HG02759 (cell line): Measurements from ENCODE around the gene KRT3.
"Not testable (repeated sequence)": the region's sequence is repeated elsewhere in the genome, so short reads cannot be mapped to it uniquely, and the experiment has no call there.

Source experiments
- ATAC-seq: cut with Tn5 transposase; IDR thresholded peaks from one replicate; pipeline ENCODE4 v1.9.1; 2021; ENCODE audit warnings: mild to moderate bottlenecking, moderate library complexity; ENCODE audit not compliant: unreplicated experiment

The KRT3 gene

DNA sequence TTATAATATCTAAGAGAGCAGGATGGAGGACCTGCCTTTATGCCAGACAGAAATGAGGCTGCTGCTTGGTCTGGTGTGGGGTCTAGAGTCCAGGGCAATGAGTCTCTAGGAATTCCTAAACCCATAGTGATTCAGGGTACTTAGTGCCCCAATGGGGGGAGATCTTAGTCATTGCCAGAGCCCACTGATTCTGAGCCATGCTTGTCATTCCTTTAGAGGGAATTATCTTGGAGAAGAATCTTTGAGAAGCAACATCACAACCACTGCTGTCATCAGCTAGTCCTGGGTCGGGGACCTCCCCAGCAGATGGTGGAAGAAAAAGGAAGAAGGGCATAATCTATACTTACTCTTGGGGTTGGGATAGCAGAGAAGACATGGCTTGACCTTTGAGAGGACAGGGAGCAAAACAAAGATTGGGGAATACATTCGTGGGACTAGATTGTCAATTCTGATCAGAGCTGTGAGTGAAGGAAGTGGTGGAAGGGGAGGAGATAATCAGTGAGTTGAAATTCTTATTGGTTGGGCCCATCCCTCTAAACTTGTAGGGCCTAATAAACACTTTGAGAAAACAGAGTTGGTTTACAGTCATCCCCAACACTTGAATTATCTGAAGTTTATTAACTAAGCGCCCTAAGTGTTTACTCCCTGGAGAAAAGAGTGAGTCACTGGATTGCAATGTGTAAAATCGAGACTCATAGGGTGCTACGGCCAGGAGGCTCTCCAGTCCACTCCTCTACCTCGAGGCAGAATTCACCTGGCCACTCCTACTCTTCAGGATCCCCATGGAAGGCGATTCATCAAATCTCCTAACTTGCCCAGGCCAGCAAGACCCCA lies 3.0 kb upstream of the KRT3 start:
- ATAC-seq, result no peak

DNA sequence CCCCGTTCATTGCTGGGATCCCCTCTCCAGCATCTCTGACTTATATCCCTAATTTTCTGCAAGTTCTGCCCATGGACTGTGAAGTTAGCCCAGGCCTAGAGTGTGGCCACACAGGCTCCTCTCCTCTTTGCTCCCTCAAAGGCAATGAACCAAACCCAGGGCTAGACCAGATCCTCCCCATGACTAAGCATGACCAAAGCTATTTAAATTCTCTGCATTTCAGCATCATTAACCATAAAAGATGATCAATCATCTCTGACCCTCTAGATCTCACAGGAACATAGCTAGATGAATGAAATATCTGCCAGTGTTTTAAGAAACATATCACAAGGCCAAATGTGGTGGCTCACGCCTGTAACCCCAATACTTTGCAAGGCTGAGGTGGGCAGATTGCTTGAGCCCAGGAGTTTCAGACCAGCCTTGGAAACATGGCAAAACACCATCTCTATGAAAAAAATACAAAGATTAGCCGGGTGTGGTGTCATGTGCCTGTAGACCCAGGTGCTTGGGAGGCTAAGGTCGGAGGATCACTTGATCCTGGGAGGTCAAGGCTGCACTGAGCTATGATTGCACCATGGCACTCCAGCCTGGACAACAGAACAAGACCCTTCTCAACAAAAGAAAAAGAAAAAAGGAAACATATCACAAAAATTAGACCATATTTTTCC lies 2.2 kb upstream of the KRT3 start:
- no peak for ATAC-seq

DNA sequence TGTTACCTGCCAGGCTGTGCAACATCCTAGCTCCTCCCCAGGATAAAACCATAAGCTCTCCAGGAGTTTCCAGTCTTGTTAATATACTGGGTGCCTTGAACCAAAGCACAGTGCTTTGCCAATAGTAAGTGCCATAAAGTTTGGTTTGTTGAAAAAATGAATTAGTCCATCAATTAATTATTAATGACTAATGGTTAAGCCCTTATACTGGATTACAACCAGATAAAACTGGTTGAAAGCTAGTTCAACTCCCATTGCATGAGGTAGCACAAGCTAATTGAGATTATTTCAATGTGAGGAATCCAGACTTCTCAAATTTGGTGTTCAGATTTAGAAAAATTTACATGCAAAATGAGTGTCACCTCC lies 1.6 kb upstream of the KRT3 start:
- no peak for ATAC-seq

DNA sequence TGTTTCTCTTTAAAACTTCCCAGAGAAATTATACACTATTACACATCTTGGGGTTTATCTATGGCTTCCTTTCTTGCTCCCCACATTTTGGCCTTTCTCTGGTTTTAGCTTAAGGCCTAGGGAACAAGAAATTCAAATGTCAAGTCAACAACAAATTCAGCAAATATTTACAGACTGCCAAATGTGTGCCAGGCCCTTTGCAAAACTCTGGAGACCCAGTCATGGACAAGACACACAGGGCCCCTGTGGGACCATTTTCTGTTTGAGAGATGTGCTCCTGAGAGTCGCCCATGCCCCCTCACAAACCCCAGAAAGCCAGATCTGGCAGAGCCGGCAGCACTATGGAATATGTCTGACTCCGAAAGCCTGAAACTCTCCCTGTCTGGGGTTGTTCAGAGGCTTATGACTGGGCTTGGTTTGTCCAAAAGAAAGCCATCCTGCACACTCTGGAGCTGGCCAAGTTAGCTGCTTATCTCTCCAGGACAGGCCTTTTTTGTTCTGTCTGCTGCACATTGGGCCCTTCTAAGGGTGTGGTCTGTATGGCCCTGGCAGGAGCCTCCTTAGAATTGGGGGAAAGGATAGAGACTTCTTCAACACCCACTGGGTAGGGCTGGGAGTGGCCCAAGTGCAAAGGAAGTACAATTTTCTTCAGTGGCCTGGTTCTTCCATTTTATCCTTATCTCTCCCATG lies 1.1 kb upstream of the KRT3 start:
- ATAC-seq, result no peak

DNA sequence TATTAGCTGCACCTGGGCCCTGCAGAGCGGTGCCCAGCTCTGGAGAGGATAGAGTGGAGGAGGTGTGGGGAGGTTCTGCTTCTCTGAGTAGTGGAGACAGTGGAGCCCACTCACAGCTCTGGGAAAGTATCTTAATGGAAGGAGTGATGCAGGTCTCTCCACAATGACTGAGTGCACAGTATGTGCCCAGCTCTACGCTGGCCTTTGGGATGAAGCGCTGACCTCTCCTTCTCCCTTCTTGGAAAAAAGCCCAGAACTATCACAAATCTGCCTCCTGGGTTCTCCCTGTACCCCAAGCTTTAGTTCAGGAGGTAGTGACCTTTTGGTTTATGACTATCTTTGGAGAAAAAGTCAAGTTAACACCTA lies 495 bp upstream of the KRT3 start:
- no peak for ATAC-seq

DNA sequence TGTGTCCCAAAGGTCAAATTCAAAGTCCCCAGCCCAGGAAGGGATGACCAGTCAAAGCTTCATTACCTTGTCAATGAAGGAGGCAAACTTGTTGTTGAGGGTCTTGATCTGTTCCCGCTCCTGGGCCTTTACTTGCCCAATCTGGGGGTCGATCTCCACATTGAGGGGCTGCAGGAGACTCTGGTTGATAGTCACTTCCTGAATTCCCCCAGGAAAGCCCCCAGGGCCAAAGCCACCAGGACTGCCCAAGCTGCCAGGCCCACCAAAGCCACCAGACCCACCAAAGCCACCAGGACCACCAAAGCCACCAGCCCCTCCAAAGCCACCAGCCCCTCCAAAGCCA lies 614 bp downstream of the KRT3 start:
- not testable (repeated sequence) for ATAC-seq

DNA sequence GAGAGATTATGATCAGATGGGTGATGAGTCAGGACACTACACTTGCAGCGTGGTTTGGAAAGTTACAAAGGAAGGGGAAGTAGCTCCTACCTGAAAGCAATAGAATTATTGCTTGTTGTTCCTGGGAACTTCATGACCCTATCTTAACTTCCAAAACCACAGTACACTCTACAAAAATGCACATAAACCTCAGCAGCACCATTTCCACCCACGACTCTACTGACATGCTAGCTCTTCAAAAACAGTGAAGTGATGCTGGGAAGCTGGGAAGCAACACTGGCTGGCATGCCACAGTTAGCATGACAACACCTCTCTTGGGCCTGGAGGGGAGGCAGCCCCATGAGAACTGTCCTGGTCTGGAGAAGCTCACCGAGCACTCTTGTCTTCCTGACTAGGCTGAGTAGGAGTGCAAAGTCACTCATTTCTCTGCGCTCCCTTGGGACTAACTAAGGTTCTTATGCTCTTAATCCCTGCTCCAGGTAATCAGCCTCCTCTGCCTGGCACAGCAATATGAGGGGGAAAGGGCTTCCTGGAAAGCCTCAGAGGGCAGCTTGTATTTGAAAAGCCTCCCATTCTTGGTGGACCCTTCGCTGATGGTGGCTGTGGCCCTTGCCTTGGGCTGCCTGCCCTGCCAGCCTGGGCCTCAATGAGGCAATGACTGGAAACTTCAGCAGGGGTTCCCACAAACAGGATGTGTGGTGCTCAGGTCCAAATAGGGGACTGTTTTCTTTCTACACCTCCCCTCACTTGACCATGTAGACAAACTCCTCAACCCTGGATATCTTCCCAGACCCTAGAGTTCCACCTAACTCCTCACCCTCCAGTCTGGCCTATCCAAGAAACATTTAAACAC lies 1.2 kb downstream of the KRT3 start:
- no peak for ATAC-seq

DNA sequence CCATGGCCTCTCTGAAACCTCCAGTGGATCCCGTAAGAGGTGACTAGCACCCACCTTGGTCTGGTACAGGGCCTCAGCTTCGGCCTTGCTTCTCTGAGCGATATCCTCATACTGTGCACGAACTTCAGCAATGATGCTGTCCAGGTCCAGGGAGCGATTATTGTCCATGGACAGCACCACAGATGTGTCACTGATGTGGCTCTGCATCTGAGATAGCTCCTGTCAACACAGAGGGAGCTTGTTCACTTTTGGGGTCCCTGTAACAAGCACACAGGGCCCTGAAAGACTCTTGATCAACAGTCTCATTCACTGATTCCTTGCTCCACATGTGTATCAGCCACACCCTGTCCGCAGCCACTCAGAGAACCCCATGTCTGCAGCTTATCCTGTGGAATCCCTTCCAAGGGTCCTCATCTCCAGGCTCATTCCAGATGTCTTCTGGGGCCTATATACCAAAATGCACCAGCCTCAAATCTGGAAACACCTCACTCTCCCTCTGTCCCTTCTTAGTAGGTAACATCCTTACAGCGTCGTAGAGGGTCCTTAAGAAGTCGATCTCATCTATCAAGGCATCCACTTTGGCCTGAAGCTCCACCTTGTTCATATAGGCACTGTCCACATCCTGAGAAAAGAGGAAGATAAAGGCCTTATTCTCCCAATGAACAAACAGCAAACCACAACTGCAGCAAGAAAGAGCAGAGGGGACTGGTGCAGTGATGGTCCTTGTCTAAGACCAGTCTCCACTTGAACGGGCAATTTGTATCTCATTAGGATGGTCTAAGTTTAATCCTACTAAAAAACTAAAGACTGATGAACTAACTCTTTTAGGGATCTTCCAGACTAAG lies 3.5 kb downstream of the KRT3 start:
- no peak for ATAC-seq

DNA sequence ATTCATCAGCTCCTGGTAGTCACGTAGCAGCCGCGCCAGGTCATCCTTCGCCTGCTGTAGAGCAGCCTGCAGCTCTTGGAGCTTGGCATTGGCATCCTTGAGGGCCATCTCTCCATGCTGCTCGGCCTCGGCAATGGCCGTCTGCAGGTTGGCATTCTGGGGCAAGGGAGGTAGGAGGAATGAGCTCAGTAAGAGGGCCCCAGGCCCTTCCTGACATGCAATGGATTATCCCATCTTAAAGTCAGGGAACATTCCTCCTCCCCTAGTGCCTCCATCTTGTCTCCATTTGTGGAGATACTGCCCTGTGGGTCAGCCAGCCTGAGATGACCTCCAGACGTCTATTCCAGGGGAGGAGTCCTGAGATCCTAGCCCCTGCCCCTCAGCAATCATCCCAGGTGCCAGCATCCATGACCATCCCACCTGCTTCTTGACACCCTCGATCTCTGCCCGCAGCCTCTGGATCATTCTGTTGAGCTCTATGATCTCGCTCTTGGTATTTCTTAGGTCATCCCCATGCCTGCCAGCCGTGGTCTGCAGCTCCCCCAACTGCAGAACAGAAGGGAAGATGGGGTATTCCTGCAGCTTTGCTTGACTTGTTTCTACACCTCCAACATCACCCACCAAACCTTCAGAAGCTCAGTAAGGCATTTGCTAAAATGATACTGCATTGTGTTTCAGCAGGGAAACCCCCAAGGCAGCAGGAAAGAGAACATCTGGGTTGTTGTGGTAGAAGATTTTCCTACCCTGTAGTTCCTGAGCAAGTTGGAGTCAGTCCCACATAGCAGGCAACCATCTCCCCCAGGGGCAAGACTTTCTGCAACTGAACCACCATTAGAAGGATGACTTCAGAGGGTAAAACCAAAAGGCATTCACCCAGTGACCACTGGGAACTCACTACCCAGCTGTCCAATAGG lies 4.4 kb downstream of the KRT3 start:
- no peak for ATAC-seq

DNA sequence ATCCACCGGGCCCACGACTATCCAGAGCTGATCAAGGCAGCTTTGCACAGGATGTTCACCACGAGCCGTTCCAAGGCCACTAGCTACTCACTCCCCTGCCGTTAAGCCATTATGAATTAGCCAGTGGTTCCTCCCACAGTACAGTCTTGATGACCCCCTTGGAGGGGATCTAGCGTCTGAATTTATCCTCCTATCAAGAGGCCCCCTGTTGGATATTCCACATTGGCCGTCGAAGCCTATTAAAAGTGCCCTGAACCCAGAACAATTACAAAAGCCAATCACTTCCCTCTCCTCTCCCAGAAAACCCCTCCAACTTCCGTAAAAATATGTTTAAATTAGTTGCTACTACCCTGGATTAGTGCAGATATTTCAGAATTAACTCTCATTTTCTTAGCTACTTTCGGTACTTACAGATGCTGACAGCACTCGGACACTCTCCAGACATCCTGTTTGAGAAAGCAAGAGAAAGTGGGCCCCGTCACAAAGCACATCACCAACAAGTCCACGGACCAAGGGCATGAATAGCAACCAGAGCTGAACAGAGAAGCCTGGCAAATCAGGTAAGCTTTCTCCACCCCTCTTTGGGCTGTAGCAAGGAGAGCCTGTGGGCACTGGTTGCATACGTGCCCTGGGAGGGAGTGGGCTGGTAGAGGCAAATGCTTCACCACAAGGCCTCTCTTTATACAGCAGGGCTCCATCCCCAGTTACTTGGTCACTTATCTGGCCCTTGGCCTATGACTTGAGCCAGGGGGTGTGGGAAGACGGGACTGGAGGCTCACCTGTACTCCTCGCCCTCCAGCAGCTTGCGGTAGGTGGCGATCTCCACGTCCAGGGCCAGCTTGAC lies 5.3 kb downstream of the KRT3 start:
- ATAC-seq, result no peak

DNA sequence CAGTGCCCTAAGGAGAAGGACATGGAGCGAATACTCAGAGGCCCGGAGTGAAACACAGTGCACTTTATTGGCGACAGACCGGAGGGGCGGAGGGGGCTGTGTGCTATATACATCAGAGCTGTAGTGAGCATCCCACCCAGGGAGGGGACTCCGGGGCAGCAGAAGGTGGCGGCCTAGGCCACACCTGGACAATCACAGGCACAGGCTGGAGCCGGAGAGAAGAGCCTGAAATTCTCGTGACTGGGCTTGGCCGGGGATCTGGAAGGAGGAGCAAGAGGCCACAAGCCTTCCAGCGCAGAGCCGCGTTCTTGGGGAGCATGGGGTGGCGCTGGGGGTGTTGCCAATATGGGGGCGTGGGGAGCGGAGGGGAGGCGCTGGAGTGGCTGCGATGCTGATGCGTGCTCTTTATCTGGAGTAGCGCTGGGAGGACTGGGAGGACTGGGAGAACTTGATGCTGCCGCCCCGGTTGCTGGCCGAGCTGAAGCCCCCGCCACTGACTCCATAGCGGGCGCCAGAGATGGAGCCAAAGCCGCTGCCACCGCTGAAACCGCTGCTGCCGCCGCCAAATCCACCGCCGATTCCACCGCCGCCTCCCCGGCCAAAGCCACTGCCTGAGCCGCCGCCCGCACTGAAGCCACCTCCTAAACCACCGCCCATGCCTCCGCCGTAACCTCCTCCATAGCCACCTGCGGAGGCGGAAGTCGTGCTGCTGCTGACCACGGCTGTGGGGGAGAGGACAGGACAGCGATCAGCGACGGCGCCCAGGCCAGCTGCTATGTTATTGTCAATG lies 6.1 kb downstream of the KRT3 start:
- no peak for ATAC-seq

DNA sequence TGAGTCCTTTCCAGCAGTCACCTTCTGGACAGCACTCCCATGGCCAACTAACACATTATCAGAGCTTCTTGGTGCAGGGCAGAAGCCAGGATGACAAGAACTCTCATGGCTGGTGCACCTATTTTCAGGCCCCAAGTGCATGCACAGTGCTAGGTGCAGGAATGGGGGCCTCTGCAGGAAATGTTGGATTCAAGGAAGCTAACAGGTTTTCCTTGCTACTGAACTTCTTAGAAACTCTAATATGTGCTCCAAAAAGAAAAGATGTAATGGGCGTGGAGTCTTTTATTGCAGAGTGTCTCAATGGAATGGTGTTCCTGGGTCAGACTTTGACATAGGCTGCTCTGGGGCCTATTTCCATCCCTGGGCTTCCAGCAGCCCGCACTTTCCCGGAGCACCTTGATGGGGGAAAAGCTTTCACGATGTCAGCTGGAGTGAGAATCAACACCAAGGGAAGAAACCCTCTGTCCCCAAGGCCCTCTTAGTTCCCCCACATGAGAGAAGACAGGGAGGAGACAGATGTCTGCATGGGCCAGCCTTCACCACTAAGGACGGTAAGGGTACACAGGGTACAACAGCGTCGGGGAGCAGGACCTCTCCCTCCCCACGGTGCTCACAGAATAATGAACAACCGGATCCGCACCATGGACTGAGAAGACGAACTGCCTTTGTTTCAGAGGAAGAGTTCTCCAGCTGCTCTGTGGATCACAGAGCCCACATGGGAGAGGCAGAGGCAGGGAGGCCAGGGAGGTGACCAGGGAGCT lies 6.9 kb downstream of the KRT3 start:
- ATAC-seq, result no peak

DNA sequence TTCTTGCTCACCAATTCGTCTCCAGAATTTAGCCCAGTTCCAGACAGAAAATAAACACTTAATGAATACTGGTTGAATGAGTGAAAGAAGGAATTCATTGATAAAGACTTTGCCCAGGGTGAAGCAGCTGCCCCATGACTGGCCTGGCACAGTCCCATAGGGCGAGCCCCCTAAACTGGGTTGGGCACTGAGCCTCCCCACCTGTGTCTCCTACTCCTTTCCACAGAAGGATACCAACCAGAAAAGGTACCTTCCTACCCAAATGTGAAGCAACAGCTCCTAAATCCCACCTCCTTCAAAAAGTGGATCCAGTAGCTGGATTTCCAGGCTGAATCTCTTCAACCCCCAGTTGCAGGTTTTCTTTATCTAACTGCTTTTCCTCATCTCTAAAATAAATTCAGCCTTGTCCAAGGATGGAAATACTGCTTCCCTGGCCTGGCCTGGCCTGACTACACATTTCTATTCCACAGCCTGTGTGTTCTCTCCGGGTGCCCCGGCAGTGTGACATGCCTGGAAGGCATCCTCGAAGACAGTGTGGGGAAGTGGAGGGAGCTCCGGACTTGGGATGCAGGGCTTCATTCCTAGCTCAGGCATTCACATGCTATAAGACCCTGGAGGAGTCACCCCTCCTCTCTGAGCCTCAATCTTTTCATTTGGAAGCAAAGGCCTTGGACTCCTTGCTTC lies 7.6 kb downstream of the KRT3 start:
- no peak for ATAC-seq

DNA sequence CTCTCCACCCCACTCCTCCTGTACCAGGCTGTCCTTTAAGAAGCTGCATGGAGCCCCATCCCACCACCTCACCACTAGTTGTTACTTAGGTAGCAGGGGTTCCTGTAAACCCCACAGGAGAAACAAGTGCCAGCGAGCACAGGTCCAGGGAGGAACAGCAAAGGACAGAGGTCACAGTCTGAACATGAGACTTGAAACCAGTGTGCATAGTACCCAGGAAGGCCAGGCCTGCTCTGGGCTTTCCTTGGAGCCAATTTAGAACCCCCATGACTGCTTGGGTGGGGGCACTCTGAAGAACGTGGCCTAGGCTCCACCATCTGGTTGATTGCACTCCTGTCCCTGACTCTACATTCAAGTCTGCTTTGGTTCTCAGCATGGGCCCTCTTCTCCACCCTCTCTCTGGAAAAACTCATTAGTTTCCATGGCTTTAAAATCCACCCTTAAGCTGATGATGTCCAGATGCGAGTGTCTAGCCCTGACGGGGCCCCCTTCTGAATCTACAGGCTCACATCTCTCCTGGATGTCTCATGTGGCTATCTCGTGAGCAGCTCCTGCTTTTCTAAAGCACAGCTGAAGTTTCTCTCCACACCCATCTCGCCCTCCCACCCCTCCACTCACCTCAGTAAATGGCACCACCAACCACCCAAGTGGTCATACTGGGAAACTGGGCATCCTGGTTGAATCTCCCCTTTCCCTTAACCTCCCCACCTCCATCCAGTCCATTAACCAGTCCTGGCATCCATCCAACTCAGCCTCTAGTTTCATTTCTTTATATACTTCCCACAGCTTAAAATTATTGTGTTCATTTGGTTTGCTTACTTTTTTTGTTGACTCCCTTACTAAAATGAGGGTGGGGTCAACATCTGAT lies 8.4 kb downstream of the KRT3 start:
- ATAC-seq, result no peak

DNA sequence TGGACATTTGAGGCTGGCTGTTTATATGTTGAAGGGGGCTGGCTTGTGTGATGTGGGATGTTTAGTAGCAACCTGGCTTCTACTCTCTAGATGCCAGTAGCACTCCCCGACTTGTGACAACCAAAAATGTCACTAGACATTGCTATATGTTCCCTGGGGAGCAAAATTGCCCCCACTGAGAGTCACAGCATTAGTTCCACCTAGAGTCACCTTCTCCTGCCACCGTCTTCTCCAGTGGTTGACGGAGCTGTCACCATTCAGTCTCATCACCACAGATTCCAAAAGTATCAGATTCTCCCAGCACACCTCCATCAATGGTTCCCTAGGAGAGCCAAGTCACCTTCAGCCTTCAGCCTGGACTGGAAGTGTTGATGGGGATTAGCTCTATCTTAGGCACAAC lies 11.0 kb downstream of the KRT3 start:
- no peak for ATAC-seq
